H1 (cell line): ENCODE measurements around the gene SMARCC1. TPM values are rescaled to one million over a fixed set of nuclear protein-coding genes. Genes with fewer than 3 reads are reported as not detected.

ENCODE experiments used
- CTCF ChIA-PET: fragments of 300-600 bp; sonication (Branson Sonifier 250); formaldehyde crosslinking; loops from one replicate; lab custom pipeline; 2021; ENCODE audit not compliant: partially characterized antibody; lab: Charles Lee
- POLR2A ChIA-PET: fragments of 300-600 bp; sonication (Branson Sonifier 250); formaldehyde crosslinking; loops from one replicate; lab custom pipeline; 2021; ENCODE audit warnings: inconsistent platforms; ENCODE audit not compliant: partially characterized antibody; lab: Charles Lee
- DNase-seq, 2 experiments: peaks; one replicate each; pipeline versions ENCODE4 v3.0.0 to v3.0.0-alpha.2; 2010 to 2022; ENCODE audit warnings: low spot score in 2 of 2, low read depth in 1 of 2, mixed read lengths in 1 of 2
- FAIRE-seq: peaks from 2 replicates; lab custom pipeline; 2011; peaks lifted over from hg19 to GRCh38; lab: Jason Lieb, UNC
- H2AFZ ChIP-seq: 2 replicates; pipeline ENCODE4 v1.8.1; 2012; ENCODE audit warnings: low read length, inconsistent platforms
- H2AK5ac ChIP-seq: 2 replicates; pipeline ENCODE4 v1.6.1; 2013; ENCODE audit warnings: low read depth, low read length
- H2BK120ac ChIP-seq: replicated peaks from 2 replicates; pipeline ENCODE3; 2013; ENCODE audit warnings: low read depth, low read length, inconsistent platforms
- H2BK12ac ChIP-seq: 2 replicates; pipeline ENCODE4 v1.6.1; 2013; ENCODE audit warnings: low read depth, low read length
- H2BK15ac ChIP-seq: 2 replicates; pipeline ENCODE4 v1.6.1; 2013; ENCODE audit warnings: low read length
- H2BK20ac ChIP-seq: 2 replicates; pipeline ENCODE4 v1.6.1; 2013; ENCODE audit warnings: low read length
- H2BK5ac ChIP-seq: 2 replicates; pipeline ENCODE4 v1.6.1; 2013; ENCODE audit warnings: low read depth, low read length
- H3K14ac ChIP-seq: 2 replicates; pipeline ENCODE4 v1.6.1; 2013; ENCODE audit warnings: inconsistent platforms; ENCODE audit not compliant: insufficient read length
- H3K18ac ChIP-seq: 2 replicates; pipeline ENCODE4 v1.6.1; 2013; ENCODE audit warnings: low read length; ENCODE audit errors: extremely low read depth
- H3K23ac ChIP-seq: 2 replicates; pipeline ENCODE4 v1.6.1; 2013; ENCODE audit warnings: inconsistent platforms; ENCODE audit not compliant: insufficient read length
- H3K23me2 ChIP-seq: 2 replicates; pipeline ENCODE4 v1.6.1; 2013; ENCODE audit warnings: low read depth, low read length
- H3K27ac ChIP-seq: 2 replicates; pipeline ENCODE4 v1.6.1; 2011; ENCODE audit warnings: low read depth, low read length, inconsistent platforms
- H3K27me3 ChIP-seq, 4 experiments: replicated peaks in 1 of 4; 1 replicate in 1 of 4; 2 replicates in 3 of 4; pipeline versions ENCODE4 v1.6.1 to v1.8.1; 2011 to 2013; ENCODE audit warnings: low read length in 3 of 4, mild to moderate bottlenecking in 3 of 4, inconsistent platforms in 2 of 4, mixed read lengths in 2 of 4, moderate library complexity in 1 of 4; ENCODE audit not compliant: control insufficient read depth in 3 of 4, insufficient read depth in 3 of 4; ENCODE audit errors: extremely low read depth in 1 of 4
- H3K36me3 ChIP-seq, 4 experiments: 2 replicates each; pipeline versions ENCODE4 v1.6.1 to v1.8.1; 2011 to 2013; ENCODE audit warnings: mild to moderate bottlenecking in 4 of 4, low read length in 3 of 4, moderate library complexity in 2 of 4, control low read depth in 1 of 4, inconsistent platforms in 1 of 4; ENCODE audit not compliant: insufficient read depth in 4 of 4, control insufficient read depth in 2 of 4
- H3K4ac ChIP-seq: replicated peaks from 2 replicates; pipeline ENCODE3; 2013; ENCODE audit warnings: low read length, low read depth, mixed read lengths, inconsistent platforms; ENCODE audit not compliant: insufficient read length
- H3K4me1 ChIP-seq, 4 experiments: replicated peaks in 1 of 4; 1 replicate in 1 of 4; 2 replicates in 3 of 4; pipeline versions ENCODE4 v1.6.1 to v1.8.1; 2011 to 2013; ENCODE audit warnings: low read length in 3 of 4, inconsistent platforms in 2 of 4, mixed read lengths in 1 of 4; ENCODE audit not compliant: insufficient read depth in 4 of 4, control insufficient read depth in 3 of 4
- H3K4me2 ChIP-seq, 2 experiments: 2 replicates each; pipeline versions ENCODE4 v1.6.1 to v1.8.1; 2011 to 2013; ENCODE audit warnings: low read depth in 2 of 2, low read length in 2 of 2, control low read depth in 1 of 2, inconsistent platforms in 1 of 2, mild to moderate bottlenecking in 1 of 2; ENCODE audit not compliant: insufficient read depth in 1 of 2
- H3K4me3 ChIP-seq, 4 experiments: fragments of 200-600, 300-600 bp in 1 of 4; sonication (generic), shearing (Covaris generic), sonication (Bioruptor Twin) in 1 of 4; 2 replicates each; pipeline versions ENCODE4 v1.5.1 to v1.8.1; 2011 to 2016; ENCODE audit warnings: low read length in 4 of 4, low read depth in 3 of 4, control low read depth in 2 of 4, inconsistent platforms in 2 of 4, mild to moderate bottlenecking in 2 of 4, mixed read lengths in 1 of 4, moderate library complexity in 1 of 4; ENCODE audit not compliant: insufficient read depth in 2 of 4; ENCODE audit errors: extremely low read depth in 1 of 4
- H3K56ac ChIP-seq: replicated peaks from 2 replicates; pipeline ENCODE3; 2013; ENCODE audit warnings: low read depth, mild to moderate bottlenecking, mixed read lengths, low read length, inconsistent platforms; ENCODE audit not compliant: insufficient read length
- H3K79me1 ChIP-seq: 2 replicates; pipeline ENCODE4 v1.6.1; 2013; ENCODE audit warnings: low read depth, low read length, control low read depth
- H3K79me2 ChIP-seq, 2 experiments: 2 replicates each; pipeline versions ENCODE4 v1.6.1 to v1.8.1; 2012 to 2013; ENCODE audit warnings: low read length in 2 of 2, mild to moderate bottlenecking in 2 of 2, inconsistent platforms in 1 of 2; ENCODE audit not compliant: insufficient read depth in 2 of 2, control insufficient read depth in 1 of 2
- H3K9ac ChIP-seq, 4 experiments: replicated peaks in 1 of 4; 1 replicate in 1 of 4; 2 replicates in 3 of 4; pipeline versions ENCODE4 v1.6.1 to v1.8.1; 2011 to 2013; ENCODE audit warnings: low read depth in 3 of 4, low read length in 3 of 4, control low read depth in 2 of 4, mild to moderate bottlenecking in 2 of 4, moderate library complexity in 2 of 4, inconsistent platforms in 1 of 4; ENCODE audit errors: extremely low read depth in 1 of 4
- H3K9me3 ChIP-seq, 2 experiments: 2 replicates each; pipeline versions ENCODE4 v1.6.1 to v1.8.1; 2012 to 2013; ENCODE audit warnings: mild to moderate bottlenecking in 2 of 2, moderate library complexity in 2 of 2, control low read depth in 1 of 2, inconsistent platforms in 1 of 2, low read depth in 1 of 2, low read length in 1 of 2, mixed read lengths in 1 of 2; ENCODE audit not compliant: insufficient read depth in 2 of 2
- H4K20me1 ChIP-seq, 2 experiments: replicated peaks in 1 of 2; 2 replicates each; pipeline versions ENCODE3 to v1.8.1; 2011 to 2013; ENCODE audit warnings: inconsistent platforms in 2 of 2, low read length in 2 of 2, mild to moderate bottlenecking in 1 of 2; ENCODE audit not compliant: insufficient read depth in 2 of 2, control insufficient read depth in 1 of 2
- H4K5ac ChIP-seq: 2 replicates; pipeline ENCODE4 v1.6.1; 2013; ENCODE audit warnings: low read length, low read depth, mixed read lengths, inconsistent platforms; ENCODE audit not compliant: insufficient read length
- H4K8ac ChIP-seq: 2 replicates; pipeline ENCODE4 v1.8.0; 2013; ENCODE audit warnings: mild to moderate bottlenecking, moderate library complexity, low read length, inconsistent platforms; ENCODE audit not compliant: insufficient read depth; ENCODE audit errors: extremely low read depth
- H4K91ac ChIP-seq: replicated peaks from 2 replicates; pipeline ENCODE3; 2013; ENCODE audit warnings: low read length, mixed read lengths, inconsistent platforms; ENCODE audit not compliant: insufficient read length
- BCL11A ChIP-seq, 2 experiments: IDR thresholded peaks; one replicate each; pipeline ENCODE4 v1.6.1; 2011; ENCODE audit warnings: low read depth in 2 of 2, low read length in 2 of 2, mild to moderate bottlenecking in 2 of 2
- BRCA1 ChIP-seq: IDR thresholded peaks from 2 replicates; pipeline ENCODE4 v1.6.1; 2012; ENCODE audit warnings: low read depth, low read length, improper control_type of control experiment
- CHD2 ChIP-seq: IDR thresholded peaks from 2 replicates; pipeline ENCODE4 v1.6.1; 2012; ENCODE audit warnings: low read length, improper control_type of control experiment
- CREB1 ChIP-seq: IDR thresholded peaks from 2 replicates; pipeline ENCODE4 v1.6.1; 2012; ENCODE audit warnings: inconsistent platforms
- EGR1 ChIP-seq: IDR thresholded peaks from 2 replicates; pipeline ENCODE4 v1.6.1; 2011; ENCODE audit warnings: low read depth, low read length, borderline replicate concordance
- GABPA ChIP-seq: IDR thresholded peaks from 2 replicates; pipeline ENCODE4 v1.6.1; 2011; ENCODE audit warnings: mild to moderate bottlenecking, low read length, moderate library complexity, borderline replicate concordance; ENCODE audit not compliant: insufficient read depth
- GTF2F1 ChIP-seq: IDR thresholded peaks from 2 replicates; pipeline ENCODE4 v1.6.1; 2012; ENCODE audit warnings: low read depth, low read length, improper control_type of control experiment, borderline replicate concordance
- PHF8 ChIP-seq: fragments of 200-600 bp; sonication (generic); conservative IDR thresholded peaks from 2 replicates; pipeline ENCODE4 v1.7.1; 2012; ENCODE audit warnings: low read depth, mild to moderate bottlenecking, inconsistent platforms, low read length, moderate library complexity
- POLR2AphosphoS5 ChIP-seq: IDR thresholded peaks from 2 replicates; pipeline ENCODE4 v1.6.1; 2011; ENCODE audit warnings: low read depth, low read length
- SAP30 ChIP-seq: fragments of 300-600 bp; sonication (generic); IDR thresholded peaks from 2 replicates; pipeline ENCODE4 v1.7.1; 2012; ENCODE audit warnings: low read length, moderate library complexity, mild to moderate bottlenecking, inconsistent platforms; ENCODE audit not compliant: insufficient read depth, insufficient replicate concordance
- SUZ12 ChIP-seq: fragments of 200-600 bp; sonication (generic); IDR thresholded peaks from 2 replicates; pipeline ENCODE4 v1.6.1; 2012; ENCODE audit warnings: mild to moderate bottlenecking, inconsistent platforms, low read length, moderate library complexity, mixed read lengths
- TCF12 ChIP-seq: IDR thresholded peaks from 2 replicates; pipeline ENCODE4 v1.6.1; 2011; ENCODE audit warnings: low read depth, mild to moderate bottlenecking, low read length
- USF2 ChIP-seq: IDR thresholded peaks from 2 replicates; pipeline ENCODE4 v1.6.1; 2011; ENCODE audit warnings: low read length, improper control_type of control experiment
- YY1 ChIP-seq: IDR thresholded peaks from 2 replicates; pipeline ENCODE4 v1.6.1; 2011; ENCODE audit warnings: low read depth, mild to moderate bottlenecking, low read length
- WGBS, 2 experiments: shearing (Covaris generic) in 1 of 2; methylation state at CpG; one replicate each; pipeline versions ENCODE4 v1.1.6 to v1.1.7; 2013 to 2015; ENCODE audit warnings: low lambda C conversion rate in 2 of 2, mixed read lengths in 2 of 2, inconsistent platforms in 1 of 2, low coverage in 1 of 2, missing lambda C conversion rate in 1 of 2; ENCODE audit not compliant: insufficient replicate concordance in 2 of 2, insufficient coverage in 1 of 2, insufficient read length in 1 of 2; ENCODE audit errors: extremely low coverage in 1 of 2, missing lambda C conversion rate in 1 of 2; 5-methylcytosine and 5-hydroxymethylcytosine counted together
- polyA plus RNA-seq, 7 experiments: library from polyadenylated mRNA; depleted of rRNA in 3 of 7; stranded (reverse) in 5 of 7; unstranded in 2 of 7; fragments of >200 nt in 5 of 7; fragments of 200-250 nt in 2 of 7; gene quantifications; 1 replicate in 5 of 7; 2 replicates in 1 of 7; 4 replicates in 1 of 7; pipeline versions ENCODE4 v1.2.1 to v1.2.3, GENCODE V29; 2011 to 2013; ENCODE audit warnings: missing spikeins in 2 of 7, mixed read lengths in 2 of 7
- total RNA-seq: library from RNA; stranded (reverse); fragmentation: NEBNext Ultra II Directional; extraction: Animal tissue kit (Norgen Biotek cat#: 25700); gene quantifications from 2 replicates; pipeline ENCODE4 v1.2.1, GENCODE V29; 2021

SMARCC1 gene
- total and polyA plus RNA-seq, 2 of the 8 experiments (the other 6 are each of a cell fraction or from before 2014, with no cell fraction given) = 64.1 to 335 TPM

- no peak overlapping the region for H3K4me2 ChIP-seq
- TF ChIP-seq PHF8 (no peak), SUZ12 (no peak), CHD2 (no peak), YY1 (no peak), GABPA (no peak), EGR1 (no peak), TCF12 (no peak), GTF2F1 (no peak), CREB1 (no peak), POLR2AphosphoS5 (no peak), SAP30 (no peak), BCL11A (IDR thresholded peaks at IDR 0.05; ENCODE audit: low read depth in 2 of 2, low read length in 2 of 2) (no peak), BRCA1 (no peak), USF2 (no peak)
Observed at GRCh38 chr3:47746264-47746663, 35.4 kb downstream of the SMARCC1 start.

More at GRCh38 chr3:47746264-47746663, 35.4 kb downstream of the SMARCC1 start:
- H2AK5ac ChIP-seq = no peak overlapping the region
- WGBS, 2 experiments = 98% methylated on average over 3 of the region's 3 CpGs; no CpG with 5 or more reads in 1 of the 2 experiments
- H3K56ac ChIP-seq = no peak overlapping the region
- no peak overlapping the region for H2BK12ac ChIP-seq
- H4K91ac ChIP-seq = no peak overlapping the region
- peaks cover 2 to 44% (median 18%) of the 10 kb centered on the region in 4 experiments; a peak in 7 of 8 replicates for H3K36me3 ChIP-seq
- no peak overlapping the region for H3K4me3 ChIP-seq
- no peak overlapping the region for H4K8ac ChIP-seq
- FAIRE-seq (no peak), DNase-seq (no peak)
- H3K27ac ChIP-seq = no peak overlapping the region
- H3K14ac ChIP-seq = no peak overlapping the region
- no peaks in the 10 kb centered on the region for H3K9me3 ChIP-seq
- no peak overlapping the region for H3K18ac ChIP-seq
- peaks cover 7 to 8% of the 10 kb centered on the region in 2 experiments for H4K20me1 ChIP-seq
- no peak overlapping the region for H2BK5ac ChIP-seq
- no peaks in the 10 kb centered on the region; the same call in 1 of the 2 replicates for H3K23me2 ChIP-seq
- no peak overlapping the region for H3K9ac ChIP-seq
- no peaks in the 10 kb centered on the region for H3K27me3 ChIP-seq
- no peak overlapping the region for H3K23ac ChIP-seq
- no peak overlapping the region for H2AFZ ChIP-seq
- no peaks in the 10 kb centered on the region for H3K79me1 ChIP-seq
- H3K4me1 ChIP-seq = no peaks in the 10 kb centered on the region
- H2BK15ac ChIP-seq = no peak overlapping the region
- H3K4ac ChIP-seq = no peak overlapping the region
- H2BK120ac ChIP-seq = no peak overlapping the region
- no peak overlapping the region for H4K5ac ChIP-seq
- no peak overlapping the region for H2BK20ac ChIP-seq
- H3K79me2 ChIP-seq = peaks cover 3 to 98% of the 10 kb centered on the region in 2 experiments
- POLR2A ChIA-PET = interaction anchor here (1.7 kb wide), 1 partner anchor 35 kb away, joined by 5 read pairs; the partner anchor contains the start of gene SMARCC1
- CTCF ChIA-PET = interaction anchor here (0.6 to 1.5 kb wide), 2 partner anchors 9 to 14 kb away, joined by 3 to 4 read pairs; no protein-coding TSS in a partner anchor
